NCI-H524 treated with DMSO at 0.1 percent for 48 hours (cell line): ENCODE results near the gene PTPRC.

Experiments
- DNase-seq: peaks from one replicate; lab custom pipeline; 2025; lab: John Stamatoyannopoulos, UW

Gene PTPRC

GRCh38 chr1:198622001-198622400 lies 16.8 kb upstream of the PTPRC start:
- no peak for DNase-seq

DNA sequence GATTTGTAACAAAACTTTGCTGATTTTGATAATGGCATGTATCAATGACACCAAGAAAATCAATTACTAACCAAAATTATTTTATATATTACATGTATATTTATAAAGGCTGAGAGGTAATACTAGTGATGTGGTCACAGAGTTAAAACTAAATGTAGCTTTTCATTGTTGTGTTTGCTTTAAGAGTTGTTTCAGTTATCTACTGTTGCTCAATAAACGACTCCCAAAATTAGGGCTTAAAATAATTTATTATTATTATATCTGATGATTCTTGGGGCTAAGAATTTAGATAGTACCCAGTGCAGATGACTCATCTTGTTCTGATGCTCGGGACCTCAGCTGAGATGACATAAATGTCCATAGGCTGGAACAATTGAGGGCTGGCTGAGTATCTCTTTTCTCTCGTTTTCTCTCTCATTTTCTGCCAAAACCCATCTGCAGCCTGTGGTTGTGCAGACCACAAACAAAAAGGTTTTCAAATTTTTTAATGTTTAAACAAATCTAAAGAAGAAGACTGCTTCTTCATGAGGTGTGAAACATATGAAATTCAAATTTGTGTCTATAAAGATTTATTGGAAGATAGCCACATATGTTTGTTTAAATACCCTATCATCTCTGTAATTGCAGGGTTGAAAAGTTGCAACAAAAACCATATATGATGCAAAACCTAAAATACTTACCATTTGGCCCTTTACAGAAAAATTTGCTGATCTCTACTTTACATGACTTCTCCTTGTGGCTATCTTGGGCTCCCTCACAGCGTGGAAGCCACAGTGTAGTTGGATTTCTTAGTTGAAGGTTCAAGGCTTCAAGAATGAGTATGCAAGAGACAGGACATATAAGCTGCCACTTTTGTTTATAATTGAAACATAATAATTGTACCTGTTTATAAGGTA lies 14.8 kb upstream of the PTPRC start:
- DNase-seq, result no peak

DNA sequence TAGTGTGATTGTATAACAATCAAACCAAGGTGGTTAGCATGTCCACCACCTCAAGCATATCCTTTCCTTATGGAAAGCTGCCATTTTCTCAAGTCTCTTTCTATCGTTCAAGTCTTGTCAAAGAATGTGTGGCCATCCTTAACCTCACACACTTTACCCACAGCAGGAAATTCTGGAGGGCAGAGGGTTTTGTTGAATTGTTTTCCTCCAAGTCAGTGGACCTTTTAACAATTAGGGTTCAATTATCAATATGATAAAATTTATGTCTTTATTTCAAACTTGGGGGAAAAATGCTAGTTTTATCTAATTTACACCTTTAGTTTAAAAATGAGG lies 14.2 kb upstream of the PTPRC start:
- DNase-seq, result no peak

DNA sequence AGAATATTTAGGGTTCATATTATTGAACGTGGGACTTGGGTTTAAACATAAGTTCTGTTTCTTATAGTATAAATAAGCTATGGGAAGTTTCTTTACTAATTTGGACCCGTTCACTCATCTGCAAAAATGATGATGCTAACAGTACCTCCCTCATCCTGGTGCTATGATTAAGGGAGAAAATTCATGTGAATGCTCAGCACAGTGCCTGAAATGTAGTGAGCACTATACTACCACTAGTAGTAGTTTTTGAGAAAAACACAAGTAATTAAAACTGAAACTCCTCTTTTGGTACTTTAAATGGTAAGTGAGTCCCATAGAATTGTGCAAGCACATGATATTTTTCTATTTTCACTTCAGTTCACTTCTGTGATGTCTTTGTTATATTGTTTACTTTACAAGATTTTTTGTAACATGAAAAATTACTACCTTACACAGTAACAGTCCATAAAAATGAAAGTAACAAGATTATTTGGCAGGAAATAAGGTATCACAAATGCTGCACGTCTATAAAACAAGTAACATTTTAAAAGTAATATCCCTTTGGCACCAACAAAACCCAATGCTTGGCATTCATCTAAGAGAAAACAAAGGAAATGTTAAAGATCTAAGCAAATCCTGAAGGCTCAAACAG lies 11.3 kb upstream of the PTPRC start:
- no peak for DNase-seq

- DNase-seq, result no peak
Observed at GRCh38 chr1:198628067-198628455, 10.8 kb upstream of the PTPRC start.

DNA sequence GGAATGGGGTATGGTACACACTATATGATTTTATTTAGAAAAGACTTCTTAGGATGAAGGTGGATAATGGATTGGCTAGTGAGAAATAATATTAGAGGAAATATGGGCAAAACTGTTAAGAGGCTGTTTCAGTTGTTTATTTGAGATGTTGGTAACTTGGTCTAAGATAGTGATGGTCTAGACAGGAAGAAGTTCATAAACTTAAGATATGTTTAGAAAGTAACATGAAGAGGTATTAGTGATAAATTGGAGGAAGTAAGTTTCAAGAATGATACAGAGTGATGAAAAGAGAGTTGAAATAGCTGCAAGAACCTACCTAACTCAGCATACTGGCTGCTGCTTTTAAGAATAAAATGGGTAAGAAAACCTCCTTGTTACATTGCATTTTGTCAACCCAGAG lies 9.2 kb upstream of the PTPRC start:
- no peak for DNase-seq

GRCh38 chr1:198630863-198631262 lies 8.0 kb upstream of the PTPRC start:
- no peak for DNase-seq

DNA sequence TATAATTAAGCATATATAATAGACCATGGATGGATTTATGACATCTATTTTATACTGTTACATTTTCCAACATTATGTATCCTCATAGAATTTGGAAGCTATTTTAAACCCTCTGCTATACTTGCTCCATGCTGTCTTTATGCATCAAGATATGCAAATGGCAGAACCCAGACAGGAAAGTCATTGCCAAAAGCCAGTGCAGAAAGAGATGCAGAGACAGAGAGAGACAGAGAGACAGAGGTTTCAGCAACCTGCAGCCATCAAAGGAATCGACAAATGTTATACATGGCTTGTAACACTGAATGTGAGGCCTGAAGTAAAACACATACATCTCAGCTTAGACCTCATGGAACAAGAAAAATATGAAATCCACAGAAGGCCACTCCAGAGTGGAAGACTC lies 7.5 kb upstream of the PTPRC start:
- no peak for DNase-seq

- DNase-seq, result no peak
Observed at GRCh38 chr1:198632007-198632406, 6.8 kb upstream of the PTPRC start.

- no peak for DNase-seq
Observed at GRCh38 chr1:198633675-198634121, 5.1 kb upstream of the PTPRC start.

DNA sequence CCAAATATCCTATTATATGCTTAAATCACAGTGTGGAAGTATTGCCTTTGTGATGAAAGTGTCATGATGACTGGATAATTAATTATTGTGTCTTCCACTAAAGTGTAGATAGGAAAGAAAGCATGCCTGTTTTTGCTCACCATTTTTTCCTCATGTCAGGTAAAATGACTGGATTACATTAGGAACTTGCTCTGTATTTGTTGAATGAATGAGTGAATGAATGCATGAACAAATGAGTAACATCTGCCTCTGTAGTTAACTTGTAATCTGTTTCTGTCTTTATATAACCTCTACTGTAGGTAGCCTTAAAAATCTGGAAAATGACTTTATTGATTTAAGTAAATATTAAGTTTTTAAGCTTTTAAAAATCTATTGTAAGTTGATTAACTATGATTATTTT lies 2.9 kb upstream of the PTPRC start:
- no peak for DNase-seq

DNA sequence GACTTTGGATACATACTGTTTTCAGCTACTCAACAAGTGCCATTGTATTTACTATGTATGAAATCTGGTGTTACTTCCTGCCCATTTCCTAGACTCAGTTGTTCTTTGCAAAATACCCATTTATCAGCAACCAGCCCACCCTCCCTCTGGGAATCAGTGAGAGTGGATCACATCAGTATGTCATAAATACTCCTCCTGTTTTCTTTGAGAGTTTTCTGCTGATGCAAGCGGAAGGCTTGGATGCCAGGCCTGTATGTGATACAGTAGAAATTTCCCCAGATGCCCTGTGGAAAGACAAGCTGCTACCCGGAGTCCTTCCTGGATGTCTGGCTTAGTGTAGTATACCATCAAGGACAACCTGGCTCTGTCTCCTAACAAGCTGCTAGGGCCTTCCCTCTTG lies 2.4 kb upstream of the PTPRC start:
- DNase-seq, result no peak

DNA sequence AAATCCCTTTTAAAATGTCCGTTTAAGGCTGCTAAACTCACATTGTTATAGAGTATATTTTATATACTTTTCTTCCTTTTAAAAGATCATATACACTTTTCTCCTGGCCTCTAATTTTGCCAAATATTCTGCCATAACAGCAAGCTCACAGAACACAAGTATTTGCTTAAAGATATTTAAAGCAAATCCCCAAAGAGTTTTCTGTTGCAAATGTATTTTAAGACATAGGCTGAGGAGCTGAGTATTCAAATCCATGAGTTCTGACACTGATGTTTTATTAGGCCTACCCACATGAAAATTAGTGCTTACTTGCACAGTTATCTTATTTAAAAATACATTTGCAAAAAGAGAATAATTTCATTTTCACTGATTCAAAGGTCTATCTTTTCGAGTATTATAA lies 1.7 kb upstream of the PTPRC start:
- no peak for DNase-seq

GRCh38 chr1:198637916-198638437 lies 863 bp upstream of the PTPRC start:
- DNase-seq, result no peak

- DNase-seq, result no peak
Observed at GRCh38 chr1:198638441-198638840, 399 bp upstream of the PTPRC start.

DNA sequence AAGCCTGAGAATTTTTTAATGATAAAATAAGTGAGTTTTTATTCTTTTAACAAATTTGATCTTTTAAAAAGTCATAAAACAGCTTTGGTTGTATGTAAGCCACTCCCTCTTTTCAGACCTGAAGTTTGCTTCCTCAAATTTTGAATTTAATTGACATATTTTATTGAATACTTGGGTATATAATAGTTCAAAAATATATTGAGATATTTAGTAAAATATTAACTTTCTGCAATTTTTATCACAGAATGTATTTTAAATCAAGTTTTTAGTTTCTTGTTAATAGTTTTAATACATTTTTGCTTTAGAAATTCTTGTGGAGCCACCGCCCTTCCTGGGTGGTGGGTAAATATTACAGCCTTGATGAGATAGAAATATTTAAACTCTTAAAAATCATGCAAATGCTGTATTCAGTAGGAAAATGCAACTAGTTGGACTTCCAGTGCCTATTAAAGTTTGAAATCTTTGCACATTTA lies 867 bp downstream of the PTPRC start:
- no peak for DNase-seq

- no peak for DNase-seq
Observed at GRCh38 chr1:198640174-198640573, 1.3 kb downstream of the PTPRC start.

DNA sequence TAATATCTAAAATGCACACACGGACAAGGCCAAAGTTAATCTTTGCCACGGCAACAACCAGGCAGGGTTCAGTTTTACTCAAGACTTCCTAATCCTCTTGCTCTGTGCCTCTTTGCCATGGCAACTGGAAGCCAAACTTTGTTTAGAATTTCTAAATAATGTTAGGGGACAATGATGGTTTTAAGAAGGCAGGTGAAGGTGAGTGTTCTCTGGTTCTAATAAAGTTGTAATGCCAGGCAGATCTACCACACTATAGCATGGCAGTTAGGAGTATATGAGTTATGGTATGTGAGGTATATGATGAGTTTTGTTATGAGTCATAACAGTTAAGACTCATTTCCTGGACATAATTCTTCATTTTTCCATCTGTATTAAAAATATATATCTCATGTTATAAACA lies 2.7 kb downstream of the PTPRC start:
- no peak for DNase-seq

- DNase-seq, result no peak
Observed at GRCh38 chr1:198641966-198642668, 3.3 kb downstream of the PTPRC start.

DNA sequence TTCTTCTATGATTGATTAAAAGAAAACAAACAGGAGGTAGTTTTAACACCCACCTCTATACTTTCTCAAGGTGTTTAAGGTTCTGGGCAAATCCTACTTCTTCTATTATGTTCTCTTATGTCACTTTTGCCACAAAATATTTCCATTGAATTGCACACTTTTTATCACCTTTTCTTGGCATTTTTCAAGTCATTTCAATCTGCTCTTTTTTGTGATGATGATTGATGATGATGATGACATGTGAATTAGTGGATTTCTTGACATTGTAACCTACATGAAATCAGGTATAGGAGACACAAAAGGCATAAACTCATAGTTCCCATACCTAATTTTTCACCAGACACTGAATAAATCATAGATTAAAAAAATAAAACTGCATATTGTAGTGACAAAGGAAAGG lies 4.1 kb downstream of the PTPRC start:
- DNase-seq, result no peak

DNA sequence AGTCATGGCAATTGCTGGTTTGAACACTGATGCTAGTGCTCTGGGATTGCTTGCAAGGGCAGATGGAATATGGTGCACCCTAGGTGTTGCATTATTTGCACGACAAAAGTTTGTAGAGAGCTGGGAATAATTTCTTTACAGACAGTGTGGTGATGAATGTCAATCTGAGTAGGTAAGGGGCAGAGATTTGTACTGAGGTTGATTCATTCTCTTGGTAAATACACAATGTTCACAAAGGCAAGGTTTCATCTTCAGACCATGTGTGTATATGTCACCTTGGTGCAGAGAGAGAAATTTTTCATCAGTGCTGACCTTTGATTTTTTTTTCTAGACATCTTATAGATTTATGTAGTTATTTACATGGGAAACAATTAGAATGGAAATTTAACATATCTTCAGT lies 5.0 kb downstream of the PTPRC start:
- DNase-seq, result no peak

DNA sequence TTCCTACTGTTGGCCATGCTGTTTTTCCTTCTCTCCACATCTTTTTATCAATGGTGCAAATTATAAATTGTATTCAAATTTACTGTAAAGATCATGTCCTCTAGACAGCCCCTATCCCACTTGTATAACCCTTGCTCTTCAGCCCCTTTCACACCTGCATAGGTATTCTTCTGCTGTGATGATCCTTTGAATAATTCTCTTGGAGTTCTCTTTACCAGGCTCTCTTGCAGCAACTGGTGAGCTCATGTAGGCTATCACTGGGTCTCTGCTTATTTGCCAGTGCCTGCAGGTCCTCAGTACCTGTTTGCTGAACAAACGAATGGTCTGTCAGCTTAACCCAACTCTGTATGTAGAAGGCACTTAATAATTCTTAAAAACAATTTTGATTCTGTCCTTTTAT lies 8.2 kb downstream of the PTPRC start:
- no peak for DNase-seq

- no peak for DNase-seq
Observed at GRCh38 chr1:198648592-198648991, 9.8 kb downstream of the PTPRC start.
